Caco-2 (cell line): ENCODE results near the gene CATSPERZ. TPM values are rescaled to one million over a fixed set of nuclear protein-coding genes. Genes with fewer than 3 reads are reported as not detected.

Source experiments
- BruUV-seq: library from RNA; stranded (reverse); fragments of 400-500 nt; replicated peaks from 2 replicates; lab custom pipeline; 2021; lab: Mats Ljungman, UMichigan
- CTCF ChIA-PET: fragments of 300-600 bp; sonication (Branson Sonifier 250); formaldehyde crosslinking; loops from one replicate; lab custom pipeline; 2022; ENCODE audit warnings: antibody characterized with exemption; lab: Charles Lee
- POLR2A ChIA-PET: fragments of 300-600 bp; sonication (Branson Sonifier 250); formaldehyde crosslinking; loops from one replicate; lab custom pipeline; 2022; ENCODE audit warnings: antibody characterized with exemption; lab: Charles Lee
- DNase-seq, 2 experiments: peaks; one replicate each; pipeline versions ENCODE4 v3.0.0 to v3.0.0-alpha.2; 2020 to 2022
- H3K27me3 ChIP-seq: replicated peaks from 2 replicates; pipeline ENCODE4 v1.6.0; 2011; ENCODE audit warnings: low read length; ENCODE audit not compliant: control insufficient read depth, insufficient read depth
- H3K36me3 ChIP-seq: 2 replicates; pipeline ENCODE4 v1.5.1; 2011; ENCODE audit warnings: low read length; ENCODE audit not compliant: control insufficient read depth, insufficient read depth
- H3K4me1 ChIP-seq: fragments of 250-450 bp; sonication (Bioruptor Pico); 2 replicates; pipeline ENCODE4 v1.5.1; 2020; ENCODE audit warnings: mild to moderate bottlenecking
- H3K4me3 ChIP-seq: 2 replicates; pipeline ENCODE4 v1.5.1; 2011; ENCODE audit warnings: low read depth, mild to moderate bottlenecking, control low read depth, low read length
- H3K9me3 ChIP-seq: fragments of 250-450 bp; sonication (Bioruptor Pico); 2 replicates; pipeline ENCODE4 v1.5.1; 2020; ENCODE audit warnings: mild to moderate bottlenecking, moderate library complexity
- H3K27ac Mint-ChIP-seq: one replicate; pipeline ENCODE4 v1.8.0; 2022; ENCODE audit warnings: mixed read lengths; ENCODE audit not compliant: unreplicated experiment
- H3K27me3 Mint-ChIP-seq: one replicate; pipeline ENCODE4 v1.8.0; 2022; ENCODE audit warnings: mixed read lengths; ENCODE audit not compliant: insufficient read depth, unreplicated experiment
- H3K36me3 Mint-ChIP-seq: one replicate; pipeline ENCODE4 v1.8.0; 2022; ENCODE audit warnings: mild to moderate bottlenecking, mixed read lengths; ENCODE audit not compliant: insufficient read depth, unreplicated experiment
- H3K4me1 Mint-ChIP-seq: one replicate; pipeline ENCODE4 v1.8.0; 2022; ENCODE audit warnings: low read depth, mixed read lengths; ENCODE audit not compliant: unreplicated experiment
- H3K4me3 Mint-ChIP-seq: one replicate; pipeline ENCODE4 v1.8.0; 2022; ENCODE audit warnings: mild to moderate bottlenecking, moderate library complexity, mixed read lengths; ENCODE audit not compliant: unreplicated experiment
- H3K9me3 Mint-ChIP-seq: one replicate; pipeline ENCODE4 v1.8.0; 2022; ENCODE audit warnings: mixed read lengths; ENCODE audit not compliant: unreplicated experiment
- CTCF ChIP-seq, 2 experiments: fragments of 200-600 bp in 1 of 2; IDR thresholded peaks; 1 replicate in 1 of 2; 2 replicates in 1 of 2; pipeline versions ENCODE4 v1.5.1 to v1.8.0; 2011 to 2022; ENCODE audit warnings: antibody characterized with exemption in 1 of 2, control low read depth in 1 of 2, inconsistent platforms in 1 of 2, low read depth in 1 of 2, low read length in 1 of 2, mild to moderate bottlenecking in 1 of 2, moderate library complexity in 1 of 2; ENCODE audit not compliant: insufficient read depth in 1 of 2, severe bottlenecking in 1 of 2, unreplicated experiment in 1 of 2
- intact Hi-C: fragments of 100-400 bp; cut with micrococcal nuclease; formaldehyde crosslinking; loops from one replicate; pipeline ENCODE4 v1.10.0; 2022; ENCODE audit not compliant: unreplicated experiment
- total RNA-seq: library from RNA; stranded (reverse); gene quantifications from 2 replicates; pipeline ENCODE4 v1.2.3, GENCODE V29; 2022

The CATSPERZ gene
- total RNA-seq, 1 experiment from 2014 or later: 12.8 TPM

GRCh38 chr11:64258356-64258755, 41.8 kb upstream of the CATSPERZ start:
- H3K4me3 Mint-ChIP-seq: no peak overlapping the region
- intact Hi-C loops: no loop called here
- H3K4me1 ChIP-seq: no peaks in the 10 kb centered on the region
- ChIA-PET CTCF (no interaction called here), POLR2A (no interaction called here)
- peaks cover 4% of the 10 kb centered on the region for H3K36me3 ChIP-seq
- H3K27me3 Mint-ChIP-seq: no peaks in the 10 kb centered on the region
- peaks cover 8% of the 10 kb centered on the region for H3K4me1 Mint-ChIP-seq
- no peak for TF ChIP-seq CTCF (IDR thresholded peaks at IDR 0.05; ENCODE audit: insufficient read depth in 1 of 2, low read depth in 1 of 2, low read length in 1 of 2, severe bottlenecking in 1 of 2, unreplicated experiment in 1 of 2)
- no peaks in the 10 kb centered on the region for H3K27me3 ChIP-seq
- no peak overlapping the region for H3K27ac Mint-ChIP-seq
- H3K36me3 Mint-ChIP-seq: peaks cover 49% of the 10 kb centered on the region
- H3K9me3 ChIP-seq: no peaks in the 10 kb centered on the region
- DNase-seq: no peak
- BruUV-seq: no TSS peak
- H3K9me3 Mint-ChIP-seq: no peaks in the 10 kb centered on the region
- H3K4me3 ChIP-seq: no peak overlapping the region

GRCh38 chr11:64258946-64259532, 41.1 kb upstream of the CATSPERZ start:
- Histone ChIP-seq H3K4me1 (no peaks in the 10 kb centered on the region), H3K4me3 (no peak overlapping the region), H3K27me3 (no peaks in the 10 kb centered on the region), H3K9me3 (no peaks in the 10 kb centered on the region), H3K36me3 (peaks cover 4% of the 10 kb centered on the region)
- no peak for TF ChIP-seq CTCF (IDR thresholded peaks at IDR 0.05; ENCODE audit: insufficient read depth in 1 of 2, low read depth in 1 of 2, low read length in 1 of 2, severe bottlenecking in 1 of 2, unreplicated experiment in 1 of 2)
- Mint-ChIP-seq H3K9me3 (no peaks in the 10 kb centered on the region), H3K36me3 (peaks cover 49% of the 10 kb centered on the region), H3K4me1 (peaks cover 8% of the 10 kb centered on the region), H3K27ac (no peak overlapping the region), H3K4me3 (no peak overlapping the region), H3K27me3 (no peaks in the 10 kb centered on the region)
- no TSS peak for BruUV-seq
- intact Hi-C loops: no loop called here
- ChIA-PET CTCF (no interaction called here), POLR2A (no interaction called here)
- DNase-seq: no peak

- H3K36me3 ChIP-seq: peaks cover 5% of the 10 kb centered on the region
- DNase-seq: no peak
- no peaks in the 10 kb centered on the region for H3K4me1 ChIP-seq
- no peaks in the 10 kb centered on the region for H3K9me3 ChIP-seq
- intact Hi-C loops: no loop called here
- ChIA-PET CTCF (no interaction called here), POLR2A (no interaction called here)
- H3K9me3 Mint-ChIP-seq: no peaks in the 10 kb centered on the region
- no peak for TF ChIP-seq CTCF (IDR thresholded peaks at IDR 0.05; ENCODE audit: insufficient read depth in 1 of 2, low read depth in 1 of 2, low read length in 1 of 2, severe bottlenecking in 1 of 2, unreplicated experiment in 1 of 2)
- H3K27ac Mint-ChIP-seq: no peak overlapping the region
- no peaks in the 10 kb centered on the region for H3K27me3 Mint-ChIP-seq
- H3K4me3 Mint-ChIP-seq: no peak overlapping the region
- peaks cover 55% of the 10 kb centered on the region for H3K36me3 Mint-ChIP-seq
- H3K4me3 ChIP-seq: no peak overlapping the region
- H3K27me3 ChIP-seq: no peaks in the 10 kb centered on the region
- peaks cover 8% of the 10 kb centered on the region for H3K4me1 Mint-ChIP-seq
- BruUV-seq: no TSS peak
Observed at GRCh38 chr11:64259533-64260067, 40.6 kb upstream of the CATSPERZ start.
